SU-DHL-6 (cell line): ENCODE data around the gene ARF3.

Experiments
- H2AFZ ChIP-seq: fragments of 200-600 bp; sonication (generic); 2 replicates; pipeline ENCODE4 v1.6.1; 2014; ENCODE audit warnings: low read depth, mild to moderate bottlenecking, moderate library complexity, mixed read lengths, antibody characterized with exemption, low read length; ENCODE audit not compliant: severe bottlenecking
- H3F3A ChIP-seq: fragments of 200-600 bp; shearing (Covaris generic); 2 replicates; pipeline ENCODE4 v1.6.0; 2016; ENCODE audit warnings: antibody characterized with exemption, mild to moderate bottlenecking; ENCODE audit not compliant: insufficient read depth
- H3K27ac ChIP-seq: fragments of 200-600 bp; sonication (generic); 2 replicates; pipeline ENCODE4 v1.5.1; 2016; ENCODE audit warnings: low read depth, mild to moderate bottlenecking, low read length, moderate library complexity, mixed read lengths
- H3K27me3 ChIP-seq: fragments of 200-600 bp; sonication (generic), shearing (Covaris generic); 2 replicates; pipeline ENCODE4 v1.6.0; 2014; ENCODE audit warnings: mild to moderate bottlenecking, low read length
- H3K36me3 ChIP-seq: fragments of 200-600 bp; sonication (generic); 2 replicates; pipeline ENCODE4 v1.6.1; 2014; ENCODE audit warnings: mild to moderate bottlenecking, low read length, mixed read lengths
- H3K4me2 ChIP-seq: fragments of 300-600, 200-600 bp; shearing (Covaris generic), sonication (generic); 2 replicates; pipeline ENCODE4 v1.6.0; 2014; ENCODE audit warnings: low read length, low read depth, mild to moderate bottlenecking; ENCODE audit not compliant: poor library complexity, severe bottlenecking
- H3K4me3 ChIP-seq: fragments of 200-600 bp; sonication (generic); 2 replicates; pipeline ENCODE4 v1.5.1; 2014; ENCODE audit warnings: antibody characterized with exemption, low read length, mild to moderate bottlenecking, mixed read lengths; ENCODE audit not compliant: insufficient read depth, poor library complexity, severe bottlenecking
- H3K79me2 ChIP-seq: fragments of 200-600 bp; sonication (generic); 2 replicates; pipeline ENCODE4 v1.6.1; 2014; ENCODE audit warnings: mild to moderate bottlenecking, low read length, moderate library complexity; ENCODE audit not compliant: insufficient read depth
- H3K9ac ChIP-seq: fragments of 200-600 bp; sonication (generic); 2 replicates; pipeline ENCODE4 v1.7.0; 2014; ENCODE audit warnings: mild to moderate bottlenecking, low read length
- H3K9me2 ChIP-seq: fragments of 200-600 bp; sonication (generic); replicated peaks from 2 replicates; pipeline ENCODE4 v1.6.1; 2014; ENCODE audit warnings: low read length; ENCODE audit not compliant: insufficient read depth
- H3K9me3 ChIP-seq: fragments of 200-600 bp; sonication (generic); 2 replicates; pipeline ENCODE4 v1.6.1; 2014; ENCODE audit warnings: low read length, mixed read lengths; ENCODE audit not compliant: insufficient read depth
- H4K20me1 ChIP-seq: fragments of 200-600 bp; sonication (generic); 2 replicates; pipeline ENCODE4 v1.6.1; 2014; ENCODE audit warnings: low read depth, mild to moderate bottlenecking, antibody characterized with exemption, low read length, moderate library complexity, mixed read lengths
- CTCF ChIP-seq: fragments of 200-600 bp; sonication (generic); IDR thresholded peaks from one replicate; pipeline ENCODE4 v1.5.1; 2017; ENCODE audit warnings: antibody characterized with exemption, mild to moderate bottlenecking, low read length, moderate library complexity; ENCODE audit not compliant: insufficient read depth, poor library complexity, severe bottlenecking
- EZH2phosphoT487 ChIP-seq: fragments of 200-600 bp; sonication (generic), shearing (Covaris generic); conservative IDR thresholded peaks from 2 replicates; pipeline ENCODE4 v1.6.1; 2018; ENCODE audit warnings: mild to moderate bottlenecking, antibody characterized with exemption, low read length, moderate library complexity, mixed read lengths

Gene ARF3

GRCh38 chr12:48947727-48948126 is 9.6 kb downstream of the ARF3 start:
- no peaks in the 10 kb centered on the region for H3F3A ChIP-seq
- H3K27ac ChIP-seq = no peak overlapping the region
- no peaks in the 10 kb centered on the region for H4K20me1 ChIP-seq
- H3K27me3 ChIP-seq = no peaks in the 10 kb centered on the region
- H3K79me2 ChIP-seq = peaks cover 48% of the 10 kb centered on the region
- no peak overlapping the region for H3K4me2 ChIP-seq
- H3K4me3 ChIP-seq = no peak overlapping the region
- no peak overlapping the region for H3K9ac ChIP-seq
- no peak for TF ChIP-seq EZH2phosphoT487
- no peak for TF ChIP-seq CTCF
- no peaks in the 10 kb centered on the region for H3K9me3 ChIP-seq
- H2AFZ ChIP-seq = no peak overlapping the region
- H3K36me3 ChIP-seq = no peaks in the 10 kb centered on the region
- H3K9me2 ChIP-seq = no peaks in the 10 kb centered on the region

GRCh38 chr12:48946943-48947342 is 10.3 kb downstream of the ARF3 start:
- Histone ChIP-seq H3K36me3 (no peaks in the 10 kb centered on the region), H3F3A (no peaks in the 10 kb centered on the region), H3K9me3 (no peaks in the 10 kb centered on the region), H3K79me2 (peaks cover 41% of the 10 kb centered on the region), H4K20me1 (no peaks in the 10 kb centered on the region), H3K4me3 (no peak overlapping the region), H3K9ac (no peak overlapping the region), H2AFZ (no peak overlapping the region), H3K4me2 (no peak overlapping the region), H3K27ac (no peak overlapping the region), H3K27me3 (no peaks in the 10 kb centered on the region), H3K9me2 (no peaks in the 10 kb centered on the region)
- no peak for TF ChIP-seq CTCF
- TF ChIP-seq EZH2phosphoT487 = no peak

GRCh38 chr12:48946205-48946604 is 11.1 kb downstream of the ARF3 start:
- H2AFZ ChIP-seq = no peak overlapping the region
- no peaks in the 10 kb centered on the region for H4K20me1 ChIP-seq
- H3K27me3 ChIP-seq = no peaks in the 10 kb centered on the region
- H3K4me3 ChIP-seq = no peak overlapping the region
- TF ChIP-seq EZH2phosphoT487 = no peak
- TF ChIP-seq CTCF = no peak
- no peaks in the 10 kb centered on the region for H3K36me3 ChIP-seq
- peaks cover 41% of the 10 kb centered on the region for H3K79me2 ChIP-seq
- H3K9me3 ChIP-seq = no peaks in the 10 kb centered on the region
- H3F3A ChIP-seq = no peaks in the 10 kb centered on the region
- H3K9me2 ChIP-seq = no peaks in the 10 kb centered on the region
- H3K9ac ChIP-seq = no peak overlapping the region
- no peak overlapping the region for H3K27ac ChIP-seq
- no peak overlapping the region for H3K4me2 ChIP-seq

- Histone ChIP-seq H3K79me2 (peaks cover 28% of the 10 kb centered on the region), H3K9ac (no peak overlapping the region), H3K4me3 (no peak overlapping the region), H3K27me3 (no peaks in the 10 kb centered on the region), H3K9me3 (no peaks in the 10 kb centered on the region), H3K4me2 (no peak overlapping the region), H2AFZ (no peak overlapping the region), H4K20me1 (no peaks in the 10 kb centered on the region), H3F3A (no peaks in the 10 kb centered on the region), H3K9me2 (no peaks in the 10 kb centered on the region), H3K36me3 (no peaks in the 10 kb centered on the region), H3K27ac (no peak overlapping the region)
- no peak for TF ChIP-seq EZH2phosphoT487
- no peak for TF ChIP-seq CTCF
Measured at GRCh38 chr12:48943221-48943620, 14.1 kb downstream of the ARF3 start.
